Upper lobe of right lung (tissue), 1 donor: ENCODE data around the gene NSUN2. TPM values are rescaled to one million over a fixed set of nuclear protein-coding genes. Genes with fewer than 3 reads are reported as not detected.

Experiments
- ATAC-seq: fragments of 200-7000 bp; cut with Tn5 transposase; one replicate; pipeline ENCODE4 v1.9.1; 2020; ENCODE audit warnings: mild to moderate bottlenecking, moderate library complexity
- DNase-seq: peaks from one replicate; pipeline ENCODE4 v3.0.0-alpha.2; 2020
- H3K27ac ChIP-seq: fragments of 200-600 bp; one replicate; pipeline ENCODE4 v1.8.0; 2022
- H3K27me3 ChIP-seq: fragments of 200-600 bp; one replicate; pipeline ENCODE4 v1.8.0; 2022; ENCODE audit warnings: mild to moderate bottlenecking
- H3K36me3 ChIP-seq: fragments of 200-600 bp; one replicate; pipeline ENCODE4 v1.8.0; 2022
- H3K4me1 ChIP-seq: fragments of 200-600 bp; one replicate; pipeline ENCODE4 v1.8.0; 2022
- H3K4me3 ChIP-seq: fragments of 200-600 bp; one replicate; pipeline ENCODE4 v1.8.0; 2022; ENCODE audit warnings: mild to moderate bottlenecking
- H3K9me3 ChIP-seq: fragments of 200-600 bp; one replicate; pipeline ENCODE4 v1.8.0; 2022
- intact Hi-C: fragments of 100-400 bp; cut with DNase I; formaldehyde crosslinking; loops from one replicate; pipeline ENCODE4 v1.11.0; 2022
- total RNA-seq: library from RNA; stranded (reverse); fragmentation: NEBNext Ultra II Directional; extraction: Animal tissue kit (Norgen Biotek cat#: 25700); gene quantifications from one replicate; pipeline ENCODE4 v1.2.1, GENCODE V29; 2021
- TF ChIP-seq, protein P1 (sequence below): fragments of 200-600 bp; IDR thresholded peaks from one replicate; pipeline ENCODE4 v1.8.0; 2022; ENCODE audit warnings: antibody characterized with exemption
- donor health status: DM: no; HTN: yes; CAD: no; lungs with severe emphysema.

NSUN2 gene
- total RNA-seq, 1 donor from 2014 or later = 46.4 TPM

DNA sequence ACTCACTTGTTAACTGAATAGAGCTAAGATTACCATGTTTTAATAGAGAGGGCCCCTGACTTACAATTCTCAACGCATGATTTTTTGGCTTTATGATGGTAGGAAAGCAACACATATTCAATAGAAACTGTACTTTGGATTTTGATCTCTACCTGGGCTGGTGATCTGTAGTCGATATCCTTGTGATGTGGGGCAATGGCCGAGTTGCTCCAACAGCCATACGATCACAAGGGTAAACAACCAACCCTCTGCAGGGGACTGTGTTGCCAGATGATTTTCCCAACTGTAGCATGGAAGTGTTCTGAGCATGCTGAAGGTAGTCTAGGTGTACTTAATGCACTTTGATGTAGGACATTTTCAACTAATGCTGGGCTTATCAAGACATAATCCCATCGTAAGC, 36.5 kb downstream of the NSUN2 start:
- no peaks in the 10 kb centered on the region for H3K27me3 ChIP-seq
- ATAC-seq = no peak
- no peak for DNase-seq
- intact Hi-C loops = no loop called here
- no peaks in the 10 kb centered on the region for H3K9me3 ChIP-seq
- TF ChIP-seq, protein P1, sequence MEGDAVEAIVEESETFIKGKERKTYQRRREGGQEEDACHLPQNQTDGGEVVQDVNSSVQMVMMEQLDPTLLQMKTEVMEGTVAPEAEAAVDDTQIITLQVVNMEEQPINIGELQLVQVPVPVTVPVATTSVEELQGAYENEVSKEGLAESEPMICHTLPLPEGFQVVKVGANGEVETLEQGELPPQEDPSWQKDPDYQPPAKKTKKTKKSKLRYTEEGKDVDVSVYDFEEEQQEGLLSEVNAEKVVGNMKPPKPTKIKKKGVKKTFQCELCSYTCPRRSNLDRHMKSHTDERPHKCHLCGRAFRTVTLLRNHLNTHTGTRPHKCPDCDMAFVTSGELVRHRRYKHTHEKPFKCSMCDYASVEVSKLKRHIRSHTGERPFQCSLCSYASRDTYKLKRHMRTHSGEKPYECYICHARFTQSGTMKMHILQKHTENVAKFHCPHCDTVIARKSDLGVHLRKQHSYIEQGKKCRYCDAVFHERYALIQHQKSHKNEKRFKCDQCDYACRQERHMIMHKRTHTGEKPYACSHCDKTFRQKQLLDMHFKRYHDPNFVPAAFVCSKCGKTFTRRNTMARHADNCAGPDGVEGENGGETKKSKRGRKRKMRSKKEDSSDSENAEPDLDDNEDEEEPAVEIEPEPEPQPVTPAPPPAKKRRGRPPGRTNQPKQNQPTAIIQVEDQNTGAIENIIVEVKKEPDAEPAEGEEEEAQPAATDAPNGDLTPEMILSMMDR = no peak
- H3K27ac ChIP-seq = no peak overlapping the region
- H3K4me3 ChIP-seq = no peak overlapping the region
- peaks cover 35% of the 10 kb centered on the region for H3K36me3 ChIP-seq
- no peaks in the 10 kb centered on the region for H3K4me1 ChIP-seq

DNA sequence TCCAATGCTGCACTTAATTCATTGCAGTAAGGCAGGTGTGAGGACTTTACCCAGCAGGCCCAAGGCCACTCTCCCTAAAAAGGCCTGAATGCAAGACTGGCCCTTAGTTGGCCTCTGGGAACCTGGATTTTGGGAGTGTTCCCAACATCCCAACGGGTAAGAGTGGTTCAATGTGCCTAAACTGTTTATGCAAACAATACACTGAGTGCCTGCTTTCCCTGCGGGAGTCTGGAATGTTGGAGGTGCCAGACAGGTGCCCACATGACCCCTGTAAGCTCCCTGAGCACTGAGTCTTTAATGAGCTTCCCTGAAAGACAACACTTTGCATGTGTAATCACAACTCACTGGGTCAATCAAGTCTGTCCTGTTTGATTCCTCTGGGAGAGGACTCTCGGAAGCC, 37.4 kb downstream of the NSUN2 start:
- no peak for ATAC-seq
- H3K27me3 ChIP-seq = no peaks in the 10 kb centered on the region
- TF ChIP-seq, protein P1 = no peak
- intact Hi-C loops = no loop called here
- peaks cover 25% of the 10 kb centered on the region for H3K36me3 ChIP-seq
- no peaks in the 10 kb centered on the region for H3K9me3 ChIP-seq
- DNase-seq = no peak
- H3K4me1 ChIP-seq = no peaks in the 10 kb centered on the region
- no peak overlapping the region for H3K27ac ChIP-seq
- no peak overlapping the region for H3K4me3 ChIP-seq

DNA sequence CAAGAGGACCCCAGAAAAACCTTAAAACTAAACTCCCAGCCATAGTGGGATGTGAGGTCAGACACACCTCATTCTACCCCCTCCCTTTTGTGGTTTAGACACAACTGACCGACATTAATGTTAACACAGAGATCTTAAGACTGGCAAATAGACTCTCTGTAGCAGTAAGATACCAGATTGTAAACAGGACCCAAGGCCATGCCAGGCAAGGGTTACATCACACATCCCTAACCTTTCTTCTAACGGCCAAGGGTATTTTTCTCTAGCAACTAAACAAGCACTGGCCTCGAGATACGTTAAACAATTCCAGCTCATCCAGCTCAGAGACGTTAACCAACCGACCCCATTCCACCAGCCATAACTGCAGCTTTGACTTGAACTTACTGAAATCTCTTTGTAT, 38.8 kb downstream of the NSUN2 start:
- Histone ChIP-seq H3K27ac (no peak overlapping the region), H3K27me3 (no peaks in the 10 kb centered on the region), H3K9me3 (no peaks in the 10 kb centered on the region), H3K4me3 (no peak overlapping the region), H3K4me1 (no peaks in the 10 kb centered on the region), H3K36me3 (peaks cover 12% of the 10 kb centered on the region)
- intact Hi-C loops = no loop called here
- DNase-seq (no peak), ATAC-seq (no peak)
- TF ChIP-seq, protein P1 = no peak

DNA sequence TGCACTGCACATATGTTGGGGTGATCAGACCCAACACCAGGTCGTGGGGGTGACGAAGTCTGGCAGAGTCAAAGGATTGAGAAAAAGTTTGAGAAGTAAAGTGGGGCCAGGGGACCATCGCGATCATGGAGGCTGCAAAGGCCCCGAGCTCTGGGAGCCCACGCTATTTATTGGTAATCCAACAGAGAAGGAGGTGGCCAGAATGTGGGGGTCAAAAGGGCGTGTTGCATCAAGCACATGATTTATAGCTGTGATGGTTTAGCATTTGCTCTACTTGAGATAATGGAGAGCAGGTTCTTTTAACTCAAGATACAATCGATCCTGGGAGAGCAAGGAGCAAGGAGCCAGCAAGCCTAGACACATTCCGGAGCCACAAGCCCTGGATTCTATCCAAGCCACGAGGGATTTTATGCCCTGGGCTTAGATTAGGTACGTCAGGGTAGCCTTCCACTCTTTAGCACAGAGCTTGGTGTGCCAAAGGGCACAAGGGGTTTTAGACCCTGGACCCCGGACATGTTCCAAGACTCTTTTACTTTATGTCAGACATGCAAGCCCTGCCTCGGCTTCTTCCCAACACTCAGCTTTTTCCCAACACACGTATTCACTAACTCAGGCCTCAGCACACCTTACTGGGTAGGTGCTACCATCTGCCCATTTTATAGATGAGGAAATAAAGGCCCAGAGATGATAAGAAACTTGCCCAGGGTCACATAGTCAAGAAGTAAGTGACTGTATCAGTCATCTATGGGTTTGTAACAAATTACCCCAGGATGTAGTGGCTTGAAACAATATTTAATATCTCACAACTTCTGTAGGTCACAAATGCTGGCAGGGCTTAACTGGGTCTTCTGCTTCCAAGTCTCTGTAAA, 39.5 kb downstream of the NSUN2 start:
- Histone ChIP-seq H3K4me1 (no peaks in the 10 kb centered on the region), H3K36me3 (peaks cover 5% of the 10 kb centered on the region), H3K4me3 (no peak overlapping the region), H3K27ac (no peak overlapping the region), H3K27me3 (no peaks in the 10 kb centered on the region), H3K9me3 (no peaks in the 10 kb centered on the region)
- intact Hi-C loops = no loop called here
- DNase-seq = no peak
- TF ChIP-seq, protein P1 = no peak
- no peak for ATAC-seq

DNA sequence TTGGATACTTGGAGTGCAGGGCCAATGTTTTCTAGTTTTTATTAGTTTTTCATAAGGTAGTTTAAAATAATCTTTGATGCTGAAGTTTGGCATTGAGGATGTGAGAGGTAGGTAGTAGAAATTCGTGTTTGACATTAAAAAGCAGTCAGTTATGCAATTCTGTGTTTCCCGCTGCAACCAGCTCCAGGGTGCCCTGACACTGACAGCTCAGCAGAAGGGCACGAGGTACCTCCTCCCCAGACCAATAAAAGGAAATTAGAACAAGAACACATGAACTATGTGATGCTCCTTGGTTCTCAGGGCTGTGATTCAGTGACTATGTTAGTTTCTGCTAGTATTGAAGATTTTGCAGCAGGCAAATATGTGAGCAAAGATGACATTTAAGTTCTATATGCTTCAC, 40.2 kb downstream of the NSUN2 start:
- Histone ChIP-seq H3K4me3 (no peak overlapping the region), H3K27ac (no peak overlapping the region), H3K9me3 (no peaks in the 10 kb centered on the region), H3K4me1 (no peaks in the 10 kb centered on the region), H3K36me3 (no peaks in the 10 kb centered on the region), H3K27me3 (no peaks in the 10 kb centered on the region)
- ATAC-seq = no peak
- intact Hi-C loops = no loop called here
- TF ChIP-seq, protein P1 = no peak
- DNase-seq = no peak
